Left lobe of liver (tissue), 2 donors: ENCODE data around the gene C9orf57. TPM values are rescaled to one million over a fixed set of nuclear protein-coding genes. Genes with fewer than 3 reads are reported as not detected.
"Not testable (repeated sequence)": the region's sequence is repeated elsewhere in the genome, so short reads cannot be mapped to it uniquely, and the experiment has no call there.

ENCODE experiments used
- ATAC-seq: fragments of 200-7000 bp; cut with Tn5 transposase; one replicate; pipeline ENCODE4 v1.9.1; 2020; ENCODE audit warnings: mild to moderate bottlenecking, moderate library complexity
- DNase-seq: peaks from one replicate; pipeline ENCODE4 v3.0.0-alpha.2; 2020; ENCODE audit warnings: low spot score
- total RNA-seq: library from RNA; stranded (reverse); gene quantifications from one replicate; pipeline ENCODE4 v1.2.1, GENCODE V29; 2021
- donor health status: DM: no; HTN: no; CAD: no; lungs with moderate emphysema.
- donor health status: DM: no; HTN: yes; CAD: no.

C9orf57 gene
- total RNA-seq, 1 donor from 2014 or later: not detected

DNA sequence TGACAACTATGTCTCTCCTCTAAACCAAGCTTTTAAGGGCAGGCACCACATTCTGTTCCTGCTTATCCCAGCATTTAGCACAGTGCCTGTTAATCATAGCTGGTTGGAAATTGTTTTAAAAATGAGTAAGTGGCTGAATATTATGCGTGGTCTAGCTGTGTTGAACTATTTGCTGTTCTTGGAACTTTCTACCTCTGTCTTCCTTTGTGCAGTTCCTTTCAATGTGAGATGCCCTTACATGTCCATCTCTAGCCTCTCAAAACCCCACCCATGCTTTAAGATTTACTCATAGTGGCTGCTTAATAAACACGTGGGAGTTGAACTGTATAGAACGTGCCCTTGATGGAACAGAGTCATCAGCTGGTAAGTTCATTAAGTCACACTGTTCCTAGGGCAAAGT is 34.5 kb downstream of the C9orf57 start:
- no peak for DNase-seq
- no peak for ATAC-seq

DNA sequence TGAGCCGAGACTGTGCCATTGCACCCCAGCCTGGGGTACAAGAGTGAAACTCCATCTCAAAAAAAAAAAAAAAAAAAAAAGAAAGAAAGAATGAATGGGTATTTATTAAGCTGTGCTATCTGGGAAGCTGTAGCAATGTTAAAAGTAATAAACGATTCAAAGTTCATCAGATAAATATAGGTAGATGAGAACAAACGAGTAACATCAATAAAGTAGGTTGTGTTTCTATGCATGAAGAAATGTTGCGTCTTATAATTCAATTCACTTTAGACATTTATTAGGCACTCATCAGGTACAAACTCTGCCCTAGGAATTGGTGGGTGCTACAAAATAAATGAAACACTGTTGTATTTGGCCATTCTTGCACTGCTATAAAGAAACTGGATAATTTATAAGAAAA is 36.8 kb downstream of the C9orf57 start:
- DNase-seq: no peak
- ATAC-seq: no peak

DNA sequence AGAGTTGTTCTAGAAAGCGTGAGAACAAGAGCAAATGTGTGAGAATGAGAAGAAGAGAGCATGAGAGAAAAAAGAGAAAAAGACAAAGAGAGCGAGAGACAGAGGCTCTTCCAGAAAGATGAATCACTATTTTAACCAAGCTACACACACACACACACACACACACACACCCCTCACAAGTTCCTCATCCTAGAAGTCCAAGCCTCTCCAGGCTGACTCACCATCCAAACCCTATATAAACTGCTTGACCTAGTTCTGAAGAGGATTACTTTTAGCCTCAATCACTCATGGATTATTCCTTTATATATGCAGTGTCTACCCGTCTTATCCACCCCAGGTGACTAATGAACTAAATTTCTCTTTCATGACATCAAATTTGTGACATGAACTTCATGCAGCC is 37.6 kb downstream of the C9orf57 start:
- DNase-seq (no peak), ATAC-seq (no peak)

DNA sequence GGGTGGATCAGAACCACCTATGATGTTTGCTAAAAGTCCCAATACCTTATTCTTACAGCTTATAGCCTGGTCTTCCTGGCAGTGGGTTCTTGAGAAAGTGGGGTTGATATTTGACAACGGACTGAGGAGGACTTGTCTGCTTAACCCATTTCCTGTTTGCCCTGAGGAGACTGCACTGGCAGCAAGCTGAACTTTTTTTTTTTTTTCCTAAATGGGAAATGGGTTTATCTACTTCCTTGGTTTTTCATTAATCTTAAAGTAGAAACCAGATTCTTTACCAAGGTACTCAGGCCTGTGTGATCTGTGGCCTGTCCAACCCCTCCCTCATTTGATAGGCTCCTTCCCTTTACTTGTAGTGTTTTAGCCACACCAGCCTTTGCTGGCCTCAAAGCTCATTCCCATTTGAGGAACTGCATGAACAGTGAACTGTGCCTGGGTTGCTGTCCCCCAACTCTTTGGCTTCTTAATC is 47.1 kb downstream of the C9orf57 start:
- ATAC-seq: no peak
- no peak for DNase-seq

DNA sequence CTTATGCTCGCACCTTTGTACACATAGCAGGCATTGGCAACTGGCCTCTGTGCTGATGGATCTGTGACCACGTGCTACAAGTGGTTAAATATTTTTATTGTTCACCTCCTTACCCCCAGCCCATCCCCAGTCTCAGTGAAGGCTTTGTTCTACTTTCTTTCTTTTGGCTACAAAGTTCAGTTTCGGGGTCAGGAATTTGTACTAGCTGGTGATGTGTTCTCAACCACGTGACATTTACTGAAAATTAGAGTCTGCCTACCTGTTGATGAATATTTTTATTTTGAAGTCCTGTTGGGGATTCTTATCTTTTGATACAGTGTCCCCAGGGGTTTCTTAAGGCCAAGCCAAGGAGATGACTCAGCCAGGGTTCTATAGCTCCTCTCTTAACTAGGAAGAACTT is 47.8 kb downstream of the C9orf57 start:
- no peak for ATAC-seq
- DNase-seq: no peak

DNA sequence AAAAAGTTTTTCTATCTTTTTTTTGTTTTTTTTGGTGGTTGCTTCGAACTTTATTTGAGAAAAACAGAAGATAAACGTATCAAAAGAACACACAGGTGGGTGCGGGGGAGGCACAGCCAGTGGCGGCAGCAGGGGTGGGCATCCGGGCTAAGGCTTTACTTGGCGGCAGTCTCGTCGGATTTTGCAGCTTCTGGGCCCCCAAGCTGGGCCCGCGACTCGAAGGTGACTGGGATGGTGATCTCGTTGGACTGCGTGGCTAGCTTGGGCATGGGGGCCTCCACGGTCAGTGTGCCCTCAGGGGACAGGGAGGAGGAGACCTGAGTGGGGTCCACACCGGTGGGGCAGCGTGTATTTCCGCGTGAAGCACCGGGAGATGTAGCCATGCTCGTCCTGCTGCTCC is 52.7 kb downstream of the C9orf57 start:
- not testable (repeated sequence) for DNase-seq, ATAC-seq

DNA sequence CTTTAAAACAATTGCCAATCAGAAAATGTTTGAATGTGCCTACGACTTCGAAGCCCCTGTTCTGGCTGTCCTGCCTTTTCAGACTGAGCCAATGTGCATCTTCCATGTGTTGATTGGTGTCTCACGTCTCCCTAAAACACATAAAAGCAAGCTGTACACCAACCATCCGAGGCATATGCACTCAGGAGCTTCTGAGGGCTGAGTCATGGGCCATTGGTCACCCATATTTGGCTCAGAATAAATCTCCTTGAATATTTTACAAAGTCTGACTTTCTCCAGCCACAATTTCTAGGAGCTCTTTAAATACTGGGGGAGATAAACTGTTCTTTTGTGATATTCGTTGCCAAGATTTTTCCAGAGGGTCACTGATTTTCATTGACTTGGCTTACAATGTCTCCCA is 53.9 kb downstream of the C9orf57 start:
- no peak for DNase-seq
- no peak for ATAC-seq

DNA sequence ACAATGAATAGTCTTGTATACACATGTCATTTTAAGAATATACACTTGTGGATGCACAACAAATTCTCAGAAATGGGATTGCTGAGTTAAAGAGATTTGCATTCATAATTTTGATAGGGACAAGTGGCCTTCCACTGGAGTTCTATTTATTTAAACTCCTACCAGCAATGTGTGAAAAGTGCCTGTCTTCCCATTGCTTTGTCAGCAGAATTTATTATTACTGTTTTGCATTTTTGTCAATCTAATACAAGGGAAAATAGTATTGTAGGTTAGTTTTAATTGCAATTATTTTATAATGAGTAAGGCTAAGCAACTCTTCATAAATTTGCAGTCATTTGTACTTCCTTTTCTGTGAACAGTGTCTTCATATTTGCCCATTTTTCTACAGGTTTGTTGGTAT is 55.0 kb downstream of the C9orf57 start:
- ATAC-seq (no peak), DNase-seq (no peak)

Other genes starting within 250 kb of the C9orf57 start
- gene ABHD17B, start 149.4 kb downstream of the C9orf57 start, total RNA-seq: 10.9 TPM
- 5.1 TPM for gene C9orf85, start 149.0 kb downstream of the C9orf57 start, total RNA-seq
- gene GDA, start 88.8 kb upstream of the C9orf57 start, total RNA-seq: 43.2 TPM